NCI-H2107 (cell line): ENCODE data around the gene ASPG.

ENCODE experiments used
- DNase-seq: peaks from one replicate; lab custom pipeline; 2025; lab: John Stamatoyannopoulos, UW

The ASPG gene

DNA sequence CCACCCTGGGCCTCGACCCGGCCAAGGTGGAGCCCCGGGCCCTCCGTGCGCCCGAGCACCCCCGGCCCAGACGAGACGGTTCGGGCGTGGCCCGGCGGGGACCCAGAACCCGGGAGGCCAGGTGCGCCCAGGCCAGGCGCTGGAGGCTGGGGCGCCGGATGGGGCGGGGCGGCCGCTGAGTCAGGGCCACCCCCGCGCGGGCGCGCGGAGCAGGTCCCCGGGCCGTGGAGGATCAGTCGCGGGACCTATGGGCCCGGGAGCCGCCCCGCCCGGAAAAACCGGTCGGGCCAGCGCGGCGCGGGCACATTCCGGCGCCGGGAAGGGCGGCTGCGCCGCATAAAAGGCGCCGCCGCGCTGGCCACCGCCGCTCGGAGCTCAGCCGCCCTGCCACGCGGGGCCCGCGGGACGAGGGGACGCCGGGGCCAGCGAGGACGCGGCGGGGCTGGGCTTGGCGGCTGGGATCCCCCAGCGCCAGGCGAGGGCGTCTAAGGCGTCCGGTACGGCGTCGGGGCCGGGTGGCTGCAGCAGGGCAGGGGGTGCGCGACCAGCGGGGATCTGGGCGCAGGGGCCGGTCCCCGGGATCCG lies 31.3 kb downstream of the ASPG start:
- DNase-seq, result no peak

DNA sequence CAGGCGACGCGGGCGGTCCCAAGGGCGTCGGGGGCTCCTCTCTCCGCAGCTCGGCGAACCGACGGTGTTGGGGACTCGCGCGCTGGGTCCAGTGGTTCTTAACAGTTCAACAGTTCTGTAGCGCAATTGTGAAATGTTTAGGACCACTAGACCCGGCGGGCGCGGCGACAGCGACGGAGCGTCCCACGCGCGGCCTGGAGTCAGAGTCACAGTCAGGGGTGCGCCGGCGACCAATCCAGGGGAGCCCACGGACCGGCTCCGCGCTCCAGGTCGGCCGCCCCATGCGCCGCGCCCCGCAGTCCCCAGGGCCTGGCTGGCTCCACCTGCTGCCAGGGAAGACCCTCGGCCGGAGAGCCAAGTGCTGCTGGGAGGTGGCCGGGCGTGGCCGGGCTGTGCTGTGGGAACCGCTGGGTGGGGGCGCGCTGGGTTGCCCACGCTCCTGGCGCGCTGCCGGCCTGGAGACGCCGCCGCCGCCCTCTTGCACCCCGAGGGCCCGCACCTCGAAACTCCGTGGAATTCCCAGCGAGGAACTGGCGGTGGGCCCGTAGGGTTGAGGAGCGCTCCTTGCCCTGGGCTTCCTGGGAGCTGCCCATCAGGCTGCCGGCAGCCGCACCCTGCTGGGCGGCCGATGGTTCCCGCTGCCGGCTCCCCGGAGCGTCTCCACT lies 32.0 kb downstream of the ASPG start:
- no peak for DNase-seq

DNA sequence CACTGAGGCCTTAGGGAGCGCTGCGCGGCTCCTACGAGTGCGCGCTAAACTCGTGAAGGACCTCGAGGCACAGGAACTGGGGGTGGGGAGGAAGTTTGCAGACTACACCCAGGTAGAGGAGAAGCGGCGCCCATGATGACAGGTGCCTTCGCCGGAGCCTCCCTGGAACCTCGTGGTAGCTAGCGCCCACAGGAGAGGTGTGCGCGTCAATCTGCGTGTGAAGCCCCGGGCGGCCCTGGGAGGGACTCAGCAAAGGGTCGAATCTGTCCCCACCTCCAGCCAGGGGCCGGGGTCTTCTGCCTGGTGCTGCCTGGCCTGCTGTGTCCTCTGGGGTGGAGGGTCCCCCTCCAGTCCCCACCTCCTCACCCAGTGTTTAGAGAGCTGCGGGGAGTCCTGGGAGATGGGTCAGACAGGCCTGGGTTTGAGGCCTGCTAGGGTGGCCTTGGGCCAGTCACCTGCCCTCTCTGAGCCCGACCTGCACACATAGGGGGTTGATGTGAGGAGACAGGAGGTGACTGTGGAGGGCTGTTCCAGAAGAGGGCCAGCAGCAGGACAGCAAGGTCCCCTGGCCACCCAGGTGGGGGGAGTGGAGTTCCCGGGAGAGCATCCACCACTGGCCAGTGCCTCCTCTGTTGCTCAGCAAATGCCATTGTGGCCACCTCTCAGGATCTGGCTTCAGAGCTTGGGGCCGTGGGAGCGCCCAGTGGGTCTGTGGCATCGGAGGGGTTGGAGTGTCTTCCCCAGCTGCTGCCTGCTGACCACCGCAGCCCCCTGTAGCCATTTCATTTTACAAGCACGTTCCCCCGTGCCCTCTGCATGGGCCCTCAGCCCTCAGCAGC lies 32.7 kb downstream of the ASPG start:
- DNase-seq, result no peak

DNA sequence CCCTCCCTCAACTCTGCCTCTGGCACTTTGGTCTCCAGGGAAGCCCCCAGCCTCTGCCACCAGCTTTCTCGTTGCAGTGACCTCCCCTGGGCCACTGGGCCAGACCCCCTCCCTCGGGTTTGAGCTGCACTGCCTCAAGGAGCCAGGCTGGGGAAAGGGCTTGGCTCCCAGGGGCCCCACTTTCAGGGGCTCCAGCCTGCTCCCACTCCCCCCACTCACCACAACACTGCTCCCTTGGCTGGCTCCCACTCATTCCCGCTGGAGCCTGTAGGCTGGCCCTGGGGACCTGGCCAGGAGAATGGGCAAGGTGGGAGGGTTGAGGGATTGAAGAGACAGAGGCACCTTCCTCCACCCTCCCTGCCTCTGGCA lies 33.6 kb downstream of the ASPG start:
- no peak for DNase-seq

DNA sequence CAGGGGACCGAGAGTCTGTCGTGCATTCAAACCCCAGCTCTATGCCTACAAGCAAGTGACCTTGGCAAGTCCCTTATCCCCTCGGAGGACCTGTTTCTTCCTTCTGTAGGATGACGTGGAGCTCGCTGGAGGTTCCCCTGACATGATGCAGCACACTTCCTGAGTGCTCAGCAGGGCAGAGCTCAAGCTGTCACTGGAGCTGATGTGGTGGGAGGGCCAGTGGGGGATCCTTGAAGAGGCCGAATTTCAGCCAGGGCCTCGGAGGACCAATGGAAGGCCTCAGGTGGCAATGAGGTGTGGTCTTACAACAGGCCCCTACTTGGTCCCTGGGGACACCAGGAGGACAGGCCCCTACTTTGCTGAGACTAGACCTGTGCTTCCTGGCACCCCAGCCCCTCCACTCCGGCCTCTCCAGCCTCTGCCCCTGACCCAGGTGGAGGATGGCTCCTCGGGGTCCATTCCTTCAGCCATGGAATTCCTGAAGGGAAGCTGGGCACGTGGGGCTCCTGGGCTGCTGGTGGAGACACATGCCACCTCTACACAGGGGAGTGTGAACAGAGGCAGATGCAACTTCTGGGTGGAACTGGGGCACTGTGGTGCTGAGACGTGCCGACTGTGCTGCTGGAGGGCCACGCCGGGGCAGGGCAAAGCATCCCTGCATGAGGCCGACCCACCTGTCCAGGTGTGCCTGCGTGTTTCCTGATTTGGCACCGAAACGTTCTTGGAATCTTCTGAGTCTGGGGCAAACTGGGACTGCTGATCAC lies 34.2 kb downstream of the ASPG start:
- no peak for DNase-seq

DNA sequence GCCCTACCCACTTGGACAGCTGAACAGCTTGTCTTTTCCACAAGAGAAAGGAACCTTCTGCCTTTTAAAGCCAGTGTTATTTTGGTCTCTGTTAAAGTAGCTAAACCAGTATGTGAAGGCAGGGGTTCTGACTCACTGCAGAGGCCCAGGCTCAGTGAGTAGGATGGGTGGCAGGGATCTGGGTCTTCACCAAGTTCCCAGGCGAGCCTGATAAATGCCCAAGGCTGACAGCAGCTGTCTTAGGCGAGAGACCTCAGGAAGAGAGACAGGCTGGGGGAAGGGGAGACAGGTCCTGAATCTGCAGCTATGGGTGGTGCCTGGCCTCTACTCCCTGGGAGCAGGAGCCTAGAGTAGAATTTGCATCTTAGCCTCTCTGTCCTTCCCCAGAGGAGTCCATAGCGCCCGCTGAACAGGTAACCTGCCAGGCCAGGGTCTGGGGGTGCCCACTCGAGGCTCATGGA lies 34.8 kb downstream of the ASPG start:
- no peak for DNase-seq

DNA sequence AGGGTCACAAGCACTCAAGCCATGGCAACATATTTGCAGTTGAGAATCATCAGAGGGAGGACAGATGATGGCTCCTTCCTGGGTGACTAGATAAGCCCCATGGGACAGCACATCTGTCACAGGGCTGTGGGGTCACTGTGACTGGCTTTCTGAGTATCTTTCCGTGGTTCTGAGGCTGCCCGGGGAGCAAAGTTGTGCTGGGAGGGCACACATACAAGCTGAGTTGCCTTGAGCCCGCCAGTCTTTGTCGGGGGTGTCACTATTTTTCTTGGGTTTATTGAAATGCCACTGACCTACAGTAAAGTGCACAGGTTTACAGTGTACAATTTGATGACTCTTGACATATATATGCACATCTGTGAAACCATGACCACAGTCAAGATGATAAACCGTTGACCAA lies 35.6 kb downstream of the ASPG start:
- DNase-seq, result no peak

DNA sequence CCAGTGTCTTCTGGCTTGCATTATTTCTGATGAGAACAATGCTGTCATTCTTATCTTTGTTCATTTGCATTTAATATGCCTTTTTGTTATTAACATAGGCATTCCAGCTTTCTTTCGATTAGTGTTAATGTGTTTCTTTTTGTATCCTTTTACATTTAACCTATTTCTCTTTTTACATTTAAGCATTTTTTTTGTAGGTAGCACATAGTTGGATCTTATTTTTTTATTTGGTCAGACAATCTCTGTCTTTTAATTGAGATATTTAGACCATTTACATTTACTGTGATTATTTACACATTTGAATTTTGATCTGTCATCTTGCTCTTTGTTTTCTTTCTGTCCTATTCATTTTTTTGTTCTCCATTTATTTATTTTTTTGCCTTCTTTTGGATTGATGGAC lies 38.4 kb downstream of the ASPG start:
- no peak for DNase-seq

DNA sequence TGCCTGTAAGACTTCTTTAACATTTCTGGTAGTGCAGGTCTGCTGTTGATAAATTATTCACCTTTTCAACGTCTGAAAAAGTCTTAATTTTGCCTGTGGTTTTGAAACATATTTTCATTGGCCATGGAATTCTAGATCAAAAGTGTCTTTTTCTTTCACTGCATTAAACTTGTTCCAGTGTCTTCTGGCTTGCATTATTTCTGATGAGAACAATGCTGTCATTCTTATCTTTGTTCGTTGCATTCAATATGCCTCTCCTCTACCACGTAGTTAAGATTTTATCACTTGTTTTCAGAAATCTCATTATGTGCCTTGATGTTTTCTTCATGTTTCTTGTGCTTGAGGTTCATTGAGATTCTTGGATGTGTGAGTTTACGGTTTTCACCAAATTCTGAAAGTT lies 39.5 kb downstream of the ASPG start:
- DNase-seq, result no peak

DNA sequence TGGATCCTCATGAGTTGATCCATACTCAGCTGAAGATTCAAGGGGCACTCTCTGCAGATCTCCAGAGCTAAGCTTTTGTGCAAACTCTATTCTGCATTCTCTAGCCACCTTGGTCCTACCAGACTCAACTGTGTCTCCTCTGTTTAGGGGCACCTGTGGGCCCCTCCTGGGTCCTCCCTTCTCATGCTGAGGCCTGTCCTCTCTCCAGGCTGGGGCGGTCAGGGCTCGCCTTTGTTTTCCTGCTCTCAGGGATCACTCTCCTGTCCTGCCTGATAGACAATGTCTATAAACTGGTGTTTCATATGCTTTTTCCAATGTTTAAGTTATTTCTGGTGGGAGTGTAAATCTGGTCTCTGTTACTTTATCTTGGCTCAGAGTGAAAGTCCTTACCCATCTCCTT lies 41.3 kb downstream of the ASPG start:
- DNase-seq, result no peak

DNA sequence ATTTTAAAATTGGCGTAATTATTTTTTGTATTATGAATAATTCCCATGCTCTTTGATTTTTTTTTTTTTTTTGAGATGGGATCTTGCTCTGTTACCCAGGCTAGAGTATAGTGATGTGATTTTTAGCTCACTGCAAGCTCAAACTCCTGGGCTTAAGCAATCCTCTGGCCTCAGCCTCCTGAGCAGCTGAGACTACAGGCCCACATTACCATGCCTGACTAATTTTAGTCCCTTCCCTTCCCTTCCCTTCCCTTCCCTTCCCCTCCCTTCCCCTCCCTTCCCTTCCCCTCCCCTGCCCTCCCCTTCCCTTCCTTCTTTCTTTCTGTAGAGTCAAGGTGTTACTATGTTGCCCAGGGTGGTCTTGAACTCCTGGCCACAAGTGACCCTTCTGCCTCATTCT lies 43.5 kb downstream of the ASPG start:
- no peak for DNase-seq

DNA sequence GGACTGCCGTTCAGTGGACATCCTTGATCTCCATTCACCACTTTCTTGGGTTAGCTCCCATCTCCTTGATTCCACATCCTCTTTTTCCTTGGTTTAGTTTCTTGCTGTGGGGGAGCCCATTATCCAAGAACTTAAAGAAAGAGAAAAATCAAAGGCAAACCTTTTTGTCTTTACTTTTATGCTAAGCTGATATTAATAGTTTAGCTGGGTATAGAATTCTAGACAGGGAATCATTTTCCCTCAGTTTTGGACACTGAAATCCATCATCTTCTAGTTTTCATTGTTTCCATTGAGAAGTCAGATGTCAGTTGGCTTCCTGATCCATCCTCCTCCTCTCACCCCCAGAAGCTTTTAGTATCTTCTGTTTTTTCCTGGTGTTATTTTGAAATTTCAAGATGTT lies 44.1 kb downstream of the ASPG start:
- DNase-seq, result no peak

DNA sequence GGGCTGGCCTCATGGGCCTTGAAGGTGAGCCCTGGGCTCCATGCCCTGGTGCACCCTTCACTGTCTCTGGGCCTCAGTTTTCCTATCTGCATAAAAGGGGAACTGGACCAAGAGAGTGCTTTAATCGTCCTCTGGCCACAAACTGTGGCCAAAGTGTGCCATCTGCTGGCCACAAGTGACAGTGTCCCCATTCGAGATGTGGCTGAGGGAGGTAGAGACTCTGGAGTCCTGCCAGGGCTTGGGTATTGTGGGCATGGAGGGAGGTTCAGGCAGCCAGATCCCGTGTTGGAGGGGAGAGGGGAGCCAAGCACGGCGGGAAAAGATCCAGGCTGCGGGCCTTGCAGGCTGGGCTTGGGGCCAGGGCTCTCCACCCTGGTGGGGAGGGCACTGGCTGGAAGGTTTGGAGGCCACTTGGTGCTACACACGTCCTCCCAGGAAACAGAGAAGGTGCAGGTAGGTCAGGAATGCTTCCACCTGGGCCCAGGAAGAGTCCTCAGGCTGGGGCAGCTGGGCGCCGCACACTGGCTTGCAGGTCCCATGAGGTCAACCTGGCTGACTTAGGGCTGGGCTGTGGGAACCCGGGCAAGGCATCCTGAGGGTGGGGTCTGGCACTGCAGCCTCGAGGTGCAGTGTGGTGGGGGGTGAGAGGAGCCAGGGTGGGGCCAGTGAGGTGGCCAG lies 45.6 kb downstream of the ASPG start:
- peak; percentile 50 for DNase-seq

DNA sequence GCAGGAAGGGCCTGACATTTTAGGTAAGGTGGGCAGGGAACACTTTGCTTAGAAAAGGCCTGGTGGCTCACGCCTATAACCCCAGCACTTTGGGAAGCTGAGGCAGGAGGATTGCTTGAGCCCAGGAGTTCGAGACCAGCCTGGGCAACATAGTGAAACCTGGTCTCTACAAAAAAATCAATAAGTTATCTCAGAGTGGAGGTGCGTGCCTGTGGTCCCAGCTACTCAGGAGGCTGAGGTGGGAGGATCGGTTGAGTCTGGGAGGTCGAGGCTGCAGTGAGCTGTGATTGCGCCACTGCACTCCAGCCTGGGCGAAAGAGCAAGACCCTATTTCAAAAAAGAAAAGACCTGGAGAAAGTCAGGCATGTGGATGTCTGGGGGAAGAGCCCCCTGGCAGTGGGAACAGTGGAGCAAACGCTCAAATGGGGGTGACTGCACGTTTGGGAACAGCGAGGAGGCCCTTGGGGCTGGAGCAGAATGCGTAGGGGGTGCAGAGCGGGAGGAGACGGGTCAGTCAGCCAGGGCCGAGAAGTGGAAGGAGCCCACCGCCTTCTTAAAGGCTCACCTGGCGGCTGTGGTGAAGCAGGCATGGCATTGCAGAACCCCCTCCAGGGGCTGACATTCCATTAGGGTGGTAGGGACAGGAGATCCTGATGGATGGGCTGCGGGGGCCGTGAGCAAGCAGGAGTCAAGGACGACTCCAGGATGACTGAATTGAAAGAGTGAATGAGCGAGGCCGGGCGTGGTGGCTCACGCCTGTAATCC lies 46.6 kb downstream of the ASPG start:
- DNase-seq, result no peak

DNA sequence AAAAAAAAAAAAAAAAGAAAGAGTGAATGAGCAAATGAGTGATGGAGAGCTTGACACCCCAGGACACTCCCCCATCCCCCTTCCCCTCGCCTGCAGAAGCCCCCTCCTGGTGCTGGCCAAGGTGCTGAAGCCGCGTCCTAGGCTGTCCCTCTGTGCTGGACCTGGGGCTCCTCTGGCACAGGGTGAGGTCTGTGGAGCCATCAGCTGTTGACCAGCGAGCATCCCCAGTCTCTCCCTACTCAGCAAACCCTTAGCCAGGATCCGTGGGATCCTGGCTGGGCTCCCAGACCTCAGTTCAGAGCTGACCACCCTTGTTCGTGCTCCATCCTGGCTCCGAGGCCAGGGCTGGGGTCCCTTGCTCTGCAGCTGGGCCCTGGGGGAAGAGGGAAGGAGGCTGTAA lies 47.5 kb downstream of the ASPG start:
- no peak for DNase-seq

DNA sequence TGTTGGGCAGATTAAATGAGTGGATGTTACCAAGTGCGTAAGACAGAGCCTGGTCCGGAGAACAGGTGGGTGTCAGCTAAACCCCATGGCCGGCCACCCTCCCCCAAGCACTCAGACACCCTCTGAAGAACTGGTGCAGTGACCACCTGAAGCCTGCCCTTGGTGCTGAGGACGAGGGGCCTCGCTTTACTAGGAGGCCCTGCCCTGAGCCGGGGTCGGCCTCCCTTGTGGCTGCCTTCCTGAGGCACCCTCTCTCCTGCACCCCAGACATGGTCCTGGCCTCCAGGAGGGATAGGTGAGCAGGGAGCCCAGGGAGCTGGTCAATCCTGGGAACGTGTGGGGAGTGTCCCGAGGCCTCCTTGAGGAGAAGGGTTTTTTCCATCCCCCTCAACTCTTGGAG lies 48.0 kb downstream of the ASPG start:
- DNase-seq, result no peak

DNA sequence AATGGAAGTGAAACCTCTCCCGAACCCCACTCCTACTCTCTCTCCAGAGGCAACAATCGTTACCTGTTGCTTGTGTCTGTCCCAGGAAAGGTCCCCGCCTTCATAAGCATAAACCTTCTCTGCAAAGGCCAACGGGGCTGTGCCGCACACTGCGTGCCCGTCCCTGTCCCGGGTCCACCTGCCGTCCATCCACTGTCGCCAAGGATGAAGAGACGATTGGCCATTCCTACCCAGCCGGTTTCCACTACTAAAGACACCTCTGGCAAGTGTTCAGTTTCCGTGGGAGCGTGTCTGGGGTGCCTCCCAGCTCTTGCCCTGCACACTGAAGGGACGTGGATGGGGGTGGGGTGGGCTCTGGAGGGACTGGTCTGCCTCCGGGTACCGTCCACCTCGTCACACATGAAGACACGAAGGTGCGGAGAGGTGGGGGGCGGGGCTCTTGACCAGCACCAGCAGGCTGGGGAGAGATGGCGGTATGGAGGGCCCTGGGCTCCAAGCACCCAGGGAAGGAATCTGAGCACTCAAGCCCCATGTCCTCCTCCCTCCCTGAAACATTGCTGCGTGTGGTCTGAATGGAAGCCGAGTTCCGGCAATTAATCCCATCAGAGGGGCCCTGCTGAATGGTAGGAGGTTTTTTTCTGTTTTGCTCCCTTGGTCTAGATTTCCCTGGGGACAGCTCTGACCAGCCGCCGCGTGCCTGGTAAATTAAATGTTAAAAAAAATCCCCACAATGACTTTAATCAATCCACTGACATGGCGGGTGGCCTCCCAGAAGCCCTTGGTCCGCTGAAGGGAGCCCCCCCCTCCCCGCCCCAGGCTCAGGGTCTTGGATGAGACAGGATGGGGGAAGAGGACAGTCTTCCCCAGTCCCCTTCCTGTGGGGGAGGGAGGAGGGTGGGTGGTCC lies 48.8 kb downstream of the ASPG start:
- no peak for DNase-seq

DNA sequence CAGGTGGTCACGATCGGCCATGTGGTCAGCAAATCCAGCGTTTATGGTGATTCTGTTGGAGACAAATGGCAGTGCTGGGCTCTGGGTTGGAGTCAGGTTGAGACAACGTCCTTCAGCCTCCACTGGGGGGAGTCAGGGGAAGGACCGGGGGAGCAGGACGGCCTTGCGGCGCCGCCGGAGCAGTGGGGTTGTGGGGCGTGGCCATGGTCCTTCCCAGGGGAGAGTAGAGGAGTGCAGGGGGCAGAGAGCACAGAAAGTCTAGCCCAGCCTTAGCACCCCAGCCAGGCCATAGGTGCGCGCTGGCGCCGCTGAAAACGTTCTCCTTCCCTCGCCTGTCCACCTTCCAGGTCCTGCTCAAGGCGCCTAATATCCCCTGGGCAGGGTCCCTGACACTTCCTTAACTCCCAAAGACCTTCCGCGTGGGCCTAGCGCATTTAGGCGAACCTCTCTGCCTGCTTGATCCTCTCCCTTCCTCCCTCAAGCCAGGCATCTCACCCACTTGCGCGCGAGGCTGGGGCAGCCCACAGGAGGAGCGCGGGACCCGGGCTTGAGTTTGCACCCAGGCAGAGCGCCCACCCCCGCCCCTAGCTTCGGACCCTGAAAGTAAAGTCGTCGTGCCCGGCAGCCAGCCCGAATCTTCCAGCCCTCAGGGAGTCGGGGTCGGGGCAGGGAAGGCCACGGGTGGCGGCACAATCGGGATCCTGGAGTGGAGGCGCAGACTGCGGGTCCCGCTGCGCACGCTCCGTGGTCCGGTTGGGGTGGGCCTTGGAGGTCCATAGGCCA lies 49.8 kb downstream of the ASPG start:
- DNase-seq, result no peak

DNA sequence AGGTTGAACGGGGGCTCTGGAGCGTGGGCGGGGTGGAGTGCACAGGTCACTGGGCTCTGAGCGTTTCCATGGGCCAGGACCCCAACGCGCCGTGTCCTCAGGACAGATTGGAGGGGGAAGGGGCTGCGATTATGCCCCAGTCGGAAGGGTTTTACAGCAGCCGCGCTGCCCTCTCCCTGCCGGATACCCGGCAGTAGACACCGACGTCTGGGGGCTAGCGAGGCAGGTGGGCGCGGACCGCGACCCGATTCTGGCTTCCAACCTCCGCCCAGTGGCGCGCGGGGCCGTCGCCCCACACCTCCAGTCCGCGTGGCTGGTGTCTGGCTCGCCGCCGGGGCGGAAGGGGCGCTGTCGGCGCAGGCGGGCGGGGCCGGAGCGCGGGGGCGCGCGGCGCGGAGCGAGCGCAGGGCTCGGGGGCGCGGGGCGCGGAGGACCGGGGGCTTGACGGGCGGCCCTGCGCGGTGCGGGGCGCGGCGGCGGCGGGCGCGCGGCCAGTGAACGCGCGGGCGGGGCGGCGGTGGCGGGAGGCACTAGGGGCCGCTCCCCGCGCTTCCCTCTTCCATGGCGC lies 50.5 kb downstream of the ASPG start:
- DNase-seq, result no peak
